DND-41 (cell line): Measurements from ENCODE around the gene ATXN7.

Source experiments
- EZH2 ChIP-seq: IDR thresholded peaks from 3 replicates; pipeline ENCODE4 v1.6.1; 2012; ENCODE audit warnings: borderline replicate concordance, low read depth, mild to moderate bottlenecking, moderate library complexity, low read length, inconsistent platforms; ENCODE audit not compliant: severe bottlenecking
- TF ChIP-seq, protein P1 (sequence below): IDR thresholded peaks from 2 replicates; pipeline ENCODE4 v1.5.1; 2012; ENCODE audit warnings: borderline replicate concordance, low read length, moderate library complexity, mild to moderate bottlenecking; ENCODE audit not compliant: poor library complexity, severe bottlenecking; ENCODE audit errors: extremely low read depth

DNA sequence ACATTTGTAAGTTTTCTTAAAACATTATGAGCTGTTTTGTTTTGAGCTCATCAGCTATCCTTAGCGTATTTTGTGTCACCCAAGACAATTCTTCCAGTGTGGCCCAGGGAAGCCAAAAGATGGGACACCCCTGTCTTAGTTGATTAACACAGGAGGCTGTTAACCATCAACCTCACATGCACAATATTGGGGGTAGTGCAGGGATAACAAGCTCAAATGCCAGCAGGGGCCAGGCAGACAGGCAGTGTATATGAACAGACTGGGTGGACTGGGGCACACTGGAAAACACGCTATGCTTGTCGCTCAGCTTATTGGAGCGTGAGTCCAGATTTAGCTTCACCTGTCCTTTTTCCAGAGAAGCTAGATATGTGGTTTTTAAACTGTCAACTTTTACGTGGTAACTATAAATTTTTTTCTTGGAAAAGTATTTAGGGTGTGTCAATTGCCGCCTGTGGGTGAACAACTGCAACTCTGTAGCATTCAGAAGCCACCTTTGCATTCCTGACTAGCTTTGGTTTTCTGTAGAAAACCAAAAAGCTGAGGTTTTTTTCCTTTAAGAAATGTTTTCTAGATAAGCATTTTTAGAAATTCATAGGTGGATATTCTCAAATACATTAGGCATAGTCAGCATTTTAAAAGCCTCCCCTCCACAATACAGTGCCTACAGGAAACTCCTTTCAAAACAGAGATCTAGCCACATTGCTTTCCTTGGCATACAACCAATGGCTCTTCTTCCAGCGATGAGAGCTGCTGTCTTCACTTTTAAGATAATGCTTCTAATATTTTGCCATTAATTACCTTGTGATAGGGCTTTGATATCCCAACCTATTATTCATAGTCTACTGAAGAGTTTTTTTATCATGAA is 145.1 kb downstream of the ATXN7 start:
- TF ChIP-seq, protein P1, sequence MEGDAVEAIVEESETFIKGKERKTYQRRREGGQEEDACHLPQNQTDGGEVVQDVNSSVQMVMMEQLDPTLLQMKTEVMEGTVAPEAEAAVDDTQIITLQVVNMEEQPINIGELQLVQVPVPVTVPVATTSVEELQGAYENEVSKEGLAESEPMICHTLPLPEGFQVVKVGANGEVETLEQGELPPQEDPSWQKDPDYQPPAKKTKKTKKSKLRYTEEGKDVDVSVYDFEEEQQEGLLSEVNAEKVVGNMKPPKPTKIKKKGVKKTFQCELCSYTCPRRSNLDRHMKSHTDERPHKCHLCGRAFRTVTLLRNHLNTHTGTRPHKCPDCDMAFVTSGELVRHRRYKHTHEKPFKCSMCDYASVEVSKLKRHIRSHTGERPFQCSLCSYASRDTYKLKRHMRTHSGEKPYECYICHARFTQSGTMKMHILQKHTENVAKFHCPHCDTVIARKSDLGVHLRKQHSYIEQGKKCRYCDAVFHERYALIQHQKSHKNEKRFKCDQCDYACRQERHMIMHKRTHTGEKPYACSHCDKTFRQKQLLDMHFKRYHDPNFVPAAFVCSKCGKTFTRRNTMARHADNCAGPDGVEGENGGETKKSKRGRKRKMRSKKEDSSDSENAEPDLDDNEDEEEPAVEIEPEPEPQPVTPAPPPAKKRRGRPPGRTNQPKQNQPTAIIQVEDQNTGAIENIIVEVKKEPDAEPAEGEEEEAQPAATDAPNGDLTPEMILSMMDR, result no peak
- TF ChIP-seq EZH2, result no peak
